Loucy (cell line): ENCODE data around the gene KLHL4.

Experiments
- CTCF ChIP-seq: fragments of 200-600 bp; sonication (generic); conservative IDR thresholded peaks from 2 replicates; pipeline ENCODE4 v1.5.1; 2014; ENCODE audit warnings: mild to moderate bottlenecking, antibody characterized with exemption, low read length
- EZH2phosphoT487 ChIP-seq: fragments of 200-600 bp; IDR thresholded peaks from 2 replicates; pipeline ENCODE4 v1.6.1; 2018; ENCODE audit warnings: antibody characterized with exemption, mild to moderate bottlenecking, moderate library complexity, borderline replicate concordance

GRCh38 chrX:87525771-87526229 is 8.2 kb downstream of the KLHL4 start:
- TF ChIP-seq CTCF (no peak), EZH2phosphoT487 (no peak)
